SH-SY5Y (cell line): ENCODE measurements around the gene PLEKHG5.

Experiments
- GATA2 ChIP-seq: IDR thresholded peaks from 2 replicates; pipeline ENCODE4 v1.6.1; 2011; ENCODE audit warnings: mild to moderate bottlenecking, low read depth, low read length
- GATA3 ChIP-seq: IDR thresholded peaks from 2 replicates; pipeline ENCODE4 v1.6.1; 2011; ENCODE audit warnings: low read depth, mild to moderate bottlenecking, low read length, moderate library complexity

- TF ChIP-seq GATA3 (no peak), GATA2 (no peak)
These were observed 4.3 kb upstream of the PLEKHG5 start for GRCh38 chr1:6495540-6496364.
